C4-2B (cell line): ENCODE data around the gene BMF.

Experiments used
- ZFX ChIP-seq: fragments of 450-650 bp; IDR thresholded peaks from 2 replicates; pipeline ENCODE4 v1.6.1; 2017
- TF ChIP-seq, protein P1 (sequence below): fragments of 450-650 bp; conservative IDR thresholded peaks from 2 replicates; pipeline ENCODE4 v1.5.1; 2017; ENCODE audit warnings: mild to moderate bottlenecking

DNA sequence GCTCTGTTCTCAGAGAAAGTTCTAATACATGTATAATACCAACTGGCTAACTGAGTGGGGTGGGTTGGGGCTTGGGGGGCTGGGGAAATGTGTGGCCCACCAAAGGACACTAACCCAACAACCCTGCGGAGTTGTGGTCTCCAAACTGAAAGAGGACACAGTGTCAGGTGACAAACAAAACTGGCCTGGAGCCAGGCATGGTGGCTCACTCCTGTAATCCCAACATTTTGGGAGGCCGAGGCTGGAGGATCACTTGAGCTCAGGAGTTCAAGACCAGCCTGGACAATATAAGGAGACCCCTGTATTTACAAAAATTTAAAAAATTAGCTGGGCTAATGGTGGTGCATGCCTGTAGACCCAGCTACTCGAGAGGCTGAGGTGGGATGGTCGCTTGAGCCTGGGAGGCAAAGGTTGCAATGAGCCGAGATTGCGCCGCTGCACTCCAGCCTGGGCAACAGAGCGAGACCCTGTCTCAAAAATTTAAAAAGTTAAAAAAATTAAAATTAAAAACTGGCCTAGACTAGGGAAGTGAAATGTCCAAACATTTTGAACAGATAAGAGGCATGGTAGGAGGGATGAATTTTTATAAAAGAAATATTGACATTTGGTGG lies 38.0 kb downstream of the BMF start:
- TF ChIP-seq, protein P1, sequence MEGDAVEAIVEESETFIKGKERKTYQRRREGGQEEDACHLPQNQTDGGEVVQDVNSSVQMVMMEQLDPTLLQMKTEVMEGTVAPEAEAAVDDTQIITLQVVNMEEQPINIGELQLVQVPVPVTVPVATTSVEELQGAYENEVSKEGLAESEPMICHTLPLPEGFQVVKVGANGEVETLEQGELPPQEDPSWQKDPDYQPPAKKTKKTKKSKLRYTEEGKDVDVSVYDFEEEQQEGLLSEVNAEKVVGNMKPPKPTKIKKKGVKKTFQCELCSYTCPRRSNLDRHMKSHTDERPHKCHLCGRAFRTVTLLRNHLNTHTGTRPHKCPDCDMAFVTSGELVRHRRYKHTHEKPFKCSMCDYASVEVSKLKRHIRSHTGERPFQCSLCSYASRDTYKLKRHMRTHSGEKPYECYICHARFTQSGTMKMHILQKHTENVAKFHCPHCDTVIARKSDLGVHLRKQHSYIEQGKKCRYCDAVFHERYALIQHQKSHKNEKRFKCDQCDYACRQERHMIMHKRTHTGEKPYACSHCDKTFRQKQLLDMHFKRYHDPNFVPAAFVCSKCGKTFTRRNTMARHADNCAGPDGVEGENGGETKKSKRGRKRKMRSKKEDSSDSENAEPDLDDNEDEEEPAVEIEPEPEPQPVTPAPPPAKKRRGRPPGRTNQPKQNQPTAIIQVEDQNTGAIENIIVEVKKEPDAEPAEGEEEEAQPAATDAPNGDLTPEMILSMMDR, result no peak
- no peak for TF ChIP-seq ZFX
